ENCODE results near the gene PLB1.

- TF ChIP-seq ZBTB7A (IDR thresholded peaks at IDR 0.05; ENCODE audit: low read depth) (no peak), YY1 (IDR thresholded peaks at IDR 0.05; ENCODE audit: low read depth) (no peak), RAD21 (IDR thresholded peaks at IDR 0.05; ENCODE audit: low read depth) (no peak), CEBPB (IDR thresholded peaks at IDR 0.05) (no peak), CREB1 (IDR thresholded peaks at IDR 0.05; ENCODE audit: low read depth) (no peak), REST (IDR thresholded peaks at IDR 0.05; ENCODE audit: low read depth) (no peak), USF1 (IDR thresholded peaks at IDR 0.05) (no peak), EGR1 (IDR thresholded peaks at IDR 0.05) (no peak), EP300 (IDR thresholded peaks at IDR 0.05; ENCODE audit: borderline replicate concordance) (no peak), MAX (IDR thresholded peaks at IDR 0.05) (no peak), FOXM1 (IDR thresholded peaks at IDR 0.05; ENCODE audit: borderline replicate concordance, low read depth) (no peak), TAF1 (IDR thresholded peaks at IDR 0.05; ENCODE audit: low read depth) (no peak)
Measured at GRCh38 chr2:28577791-28578680, 82.2 kb downstream of the PLB1 start.
